Skin epidermis (tissue), 12 donors: ENCODE data around the gene PHLPP1.
A peak's percentile ranks its signal among the peaks of the same experiment; 100 is the strongest.
"Not testable (repeated sequence)": the region's sequence is repeated elsewhere in the genome, so short reads cannot be mapped to it uniquely, and the experiment has no call there.

Experiments
- H3K27ac ChIP-seq, 21 experiments: fragments of 200-600 bp; sonication (generic) in 11 of 21; one replicate each; pipeline ENCODE4 v1.5.0; 2020; ENCODE audit warnings: mild to moderate bottlenecking in 3 of 21, inconsistent platforms in 2 of 21, moderate library complexity in 2 of 21
- H3K4me3 ChIP-seq, 7 experiments: fragments of 200-600 bp; sonication (generic) in 2 of 7; one replicate each; pipeline ENCODE4 v1.5.0; 2020; ENCODE audit warnings: inconsistent platforms in 2 of 7, mild to moderate bottlenecking in 2 of 7, moderate library complexity in 1 of 7

The PHLPP1 gene

GRCh38 chr18:62912885-62913284 lies 197.5 kb downstream of the PHLPP1 start:
- H3K27ac ChIP-seq: no peak overlapping the region
- no peak overlapping the region for H3K4me3 ChIP-seq

- not testable (repeated sequence) for H3K27ac ChIP-seq, H3K4me3 ChIP-seq
Observed at GRCh38 chr18:62913824-62914223, 198.5 kb downstream of the PHLPP1 start.

- no peak overlapping the region for H3K27ac ChIP-seq
- H3K4me3 ChIP-seq: no peak overlapping the region
Observed at GRCh38 chr18:62914871-62915392, 199.6 kb downstream of the PHLPP1 start.

- H3K4me3 ChIP-seq: no peak overlapping the region
- no peak overlapping the region for H3K27ac ChIP-seq
Observed at GRCh38 chr18:62918361-62918760, 203.0 kb downstream of the PHLPP1 start.

GRCh38 chr18:62919109-62919838 lies 203.9 kb downstream of the PHLPP1 start:
- Histone ChIP-seq H3K4me3 (no peak overlapping the region), H3K27ac (no peak overlapping the region)

GRCh38 chr18:62925031-62925688 lies 209.8 kb downstream of the PHLPP1 start:
- H3K4me3 ChIP-seq: no peak overlapping the region
- H3K27ac ChIP-seq: no peak overlapping the region

- Histone ChIP-seq H3K27ac (no peak overlapping the region), H3K4me3 (no peak overlapping the region)
Observed at GRCh38 chr18:62928326-62928725, 213.0 kb downstream of the PHLPP1 start.

GRCh38 chr18:62933261-62933887 lies 218.0 kb downstream of the PHLPP1 start:
- Histone ChIP-seq H3K4me3 (no peak overlapping the region), H3K27ac (no peak overlapping the region)

GRCh38 chr18:62935994-62936393 lies 220.7 kb downstream of the PHLPP1 start:
- no peak overlapping the region for H3K27ac ChIP-seq
- no peak overlapping the region for H3K4me3 ChIP-seq

GRCh38 chr18:62937065-62937464 lies 221.7 kb downstream of the PHLPP1 start:
- Histone ChIP-seq H3K4me3 (no peak overlapping the region), H3K27ac (peak overlapping the region in 2 of 21 experiments; percentile 0 to 6)

- Histone ChIP-seq H3K4me3 (no peak overlapping the region), H3K27ac (no peak overlapping the region)
Observed at GRCh38 chr18:62938006-62938405, 222.7 kb downstream of the PHLPP1 start.

GRCh38 chr18:62938487-62938886 lies 223.1 kb downstream of the PHLPP1 start:
- Histone ChIP-seq H3K27ac (no peak overlapping the region), H3K4me3 (no peak overlapping the region)

GRCh38 chr18:62939433-62939832 lies 224.1 kb downstream of the PHLPP1 start:
- Histone ChIP-seq H3K27ac (peak overlapping the region in 3 of 21 experiments; percentile 16 to 46 (median 42)), H3K4me3 (no peak overlapping the region)

- Histone ChIP-seq H3K4me3 (no peak overlapping the region), H3K27ac (peak overlapping the region in 1 of 21 experiments; percentile 14)
Observed at GRCh38 chr18:62939926-62940325, 224.6 kb downstream of the PHLPP1 start.

- peak overlapping the region in 7 of 21 experiments; percentile 3 to 47 (median 13) for H3K27ac ChIP-seq
- no peak overlapping the region for H3K4me3 ChIP-seq
Observed at GRCh38 chr18:62942578-62942977, 227.2 kb downstream of the PHLPP1 start.

GRCh38 chr18:62944454-62944853 lies 229.1 kb downstream of the PHLPP1 start:
- Histone ChIP-seq H3K4me3 (no peak overlapping the region), H3K27ac (no peak overlapping the region)

GRCh38 chr18:62948788-62949187 lies 233.4 kb downstream of the PHLPP1 start:
- Histone ChIP-seq H3K27ac (no peak overlapping the region), H3K4me3 (no peak overlapping the region)

GRCh38 chr18:62950246-62950645 lies 234.9 kb downstream of the PHLPP1 start:
- Histone ChIP-seq H3K4me3 (no peak overlapping the region), H3K27ac (no peak overlapping the region)

GRCh38 chr18:62952807-62953206 lies 237.5 kb downstream of the PHLPP1 start:
- no peak overlapping the region for H3K27ac ChIP-seq
- H3K4me3 ChIP-seq: no peak overlapping the region

- no peak overlapping the region for H3K4me3 ChIP-seq
- H3K27ac ChIP-seq: no peak overlapping the region
Observed at GRCh38 chr18:62953663-62954062, 238.3 kb downstream of the PHLPP1 start.

- Histone ChIP-seq H3K27ac (no peak overlapping the region), H3K4me3 (no peak overlapping the region)
Observed at GRCh38 chr18:62954366-62954765, 239.0 kb downstream of the PHLPP1 start.
